Measurements from ENCODE around the gene GRIP2.
"Not testable (repeated sequence)": the region's sequence is repeated elsewhere in the genome, so short reads cannot be mapped to it uniquely, and the experiment has no call there.

The GRIP2 gene

DNA sequence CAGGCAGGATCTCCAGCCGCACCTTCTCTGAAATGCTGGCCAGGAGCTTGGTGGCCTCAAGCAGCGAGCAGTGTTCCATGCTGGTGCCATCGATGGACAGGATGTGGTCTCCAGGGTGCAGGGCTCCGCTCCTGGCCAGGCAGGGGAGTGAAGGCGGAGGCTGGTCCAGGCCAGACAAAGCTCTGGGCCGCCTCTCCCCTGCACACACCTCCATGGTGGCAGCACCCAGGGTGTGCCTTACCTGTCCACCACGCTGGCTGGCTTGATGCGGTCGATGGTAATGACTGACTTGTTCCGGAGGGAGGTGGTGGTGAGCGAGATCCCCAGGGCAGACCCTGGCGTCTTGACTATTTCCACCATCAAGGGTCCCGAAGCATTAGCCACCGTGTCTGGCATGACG lies 20.0 kb downstream of the GRIP2 start:
- DNase-seq (ENCODE audit: low spot score): no peak

DNA sequence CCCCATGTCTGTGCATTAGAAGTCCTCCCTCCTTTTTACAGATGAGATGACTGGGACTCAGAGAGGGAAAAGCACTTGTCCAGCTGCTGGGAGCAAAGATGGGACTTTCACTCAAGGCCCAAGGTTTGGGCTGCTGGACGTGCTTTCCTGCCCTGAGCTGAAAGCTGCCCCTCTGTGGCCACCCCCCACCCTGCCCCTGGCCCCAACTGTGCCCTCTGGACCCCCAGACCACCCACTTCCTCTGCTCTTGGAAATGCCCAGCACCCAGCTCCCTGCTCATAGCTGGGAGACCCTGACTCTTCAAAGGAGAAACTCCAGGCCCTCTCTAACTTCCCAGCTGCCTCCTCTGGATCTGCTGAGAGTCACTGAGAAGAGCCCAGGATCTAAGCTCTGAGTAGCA lies 20.7 kb downstream of the GRIP2 start:
- DNase-seq (ENCODE audit: low spot score): no peak

DNA sequence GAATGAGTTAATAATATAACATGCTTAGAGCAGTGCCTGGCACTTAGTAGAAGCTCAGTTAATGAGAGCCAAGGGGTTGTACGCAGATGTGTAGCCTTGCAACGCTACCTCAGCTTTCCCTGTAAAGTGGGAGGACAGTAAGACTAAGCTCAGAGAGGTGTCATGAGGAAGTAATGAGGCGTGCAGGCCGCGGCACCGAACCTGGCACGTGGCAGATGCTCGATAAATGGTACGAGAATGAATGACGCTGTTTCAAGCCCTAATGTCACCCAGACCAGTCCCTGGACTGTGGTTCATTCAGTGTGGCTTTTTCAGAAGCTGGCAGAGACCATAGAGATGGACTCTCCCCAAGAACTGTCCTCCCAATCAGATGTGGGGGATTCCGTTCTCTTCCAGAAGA lies 21.2 kb downstream of the GRIP2 start:
- DNase-seq (ENCODE audit: low spot score): no peak

DNA sequence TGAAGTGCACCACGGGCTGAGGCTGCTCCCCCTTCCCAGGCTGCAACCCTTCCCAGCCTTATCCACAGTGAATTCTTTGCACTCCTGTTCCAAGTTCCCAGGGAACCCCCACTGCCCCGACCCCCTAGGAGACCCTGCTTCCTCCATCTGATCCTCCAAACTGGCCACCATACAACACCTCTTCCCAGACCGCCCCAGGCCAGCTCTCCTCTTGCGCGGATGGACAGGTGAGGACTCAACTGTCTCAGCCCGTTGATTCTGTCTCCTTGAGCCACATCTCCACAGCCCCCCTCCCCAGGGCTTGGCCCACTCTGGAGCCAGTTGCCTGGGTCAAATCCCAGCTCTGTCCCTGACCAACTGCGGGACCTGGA lies 21.7 kb downstream of the GRIP2 start:
- DNase-seq (ENCODE audit: low spot score): no peak

DNA sequence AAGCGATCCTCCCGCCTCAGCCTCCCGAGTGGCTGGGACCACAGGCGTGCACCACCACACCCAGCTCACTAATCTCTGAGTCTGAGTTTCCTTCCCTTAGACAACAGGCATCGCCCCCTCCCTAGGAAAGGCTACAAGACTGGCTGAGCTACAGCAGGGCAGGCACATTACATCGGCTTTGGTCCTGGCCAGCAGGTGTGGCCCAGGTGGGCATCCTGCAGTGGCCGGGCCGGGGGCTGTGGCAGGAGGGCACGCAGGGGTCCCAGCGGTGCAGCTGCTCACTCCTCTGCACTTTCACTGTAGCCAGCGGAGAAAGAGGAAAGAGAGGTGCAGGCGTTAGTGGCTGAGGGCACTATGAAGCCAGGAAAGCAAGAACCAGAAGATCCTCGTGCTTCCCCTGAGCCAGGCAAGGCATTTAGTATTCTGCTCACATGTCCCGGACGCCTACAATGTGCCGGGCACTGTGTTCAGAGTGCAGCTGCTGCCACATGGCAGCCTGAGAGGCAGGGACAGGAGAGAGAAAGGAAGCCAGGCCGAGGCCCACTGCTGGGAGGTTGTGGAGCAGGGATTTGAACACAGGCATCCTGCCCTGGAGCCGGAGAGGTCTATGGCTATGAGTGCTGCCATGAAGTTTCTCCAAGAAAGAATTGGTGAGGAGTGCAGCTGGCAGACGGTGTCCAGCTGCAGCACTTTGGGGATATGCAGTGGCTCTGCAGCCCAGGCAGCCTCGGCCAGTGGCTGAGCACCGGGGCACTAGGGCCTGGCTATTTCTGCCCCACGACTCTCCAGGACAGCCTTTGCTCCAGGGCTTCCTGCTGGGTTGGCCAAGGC lies 22.3 kb downstream of the GRIP2 start:
- DNase-seq (ENCODE audit: low spot score): no peak

DNA sequence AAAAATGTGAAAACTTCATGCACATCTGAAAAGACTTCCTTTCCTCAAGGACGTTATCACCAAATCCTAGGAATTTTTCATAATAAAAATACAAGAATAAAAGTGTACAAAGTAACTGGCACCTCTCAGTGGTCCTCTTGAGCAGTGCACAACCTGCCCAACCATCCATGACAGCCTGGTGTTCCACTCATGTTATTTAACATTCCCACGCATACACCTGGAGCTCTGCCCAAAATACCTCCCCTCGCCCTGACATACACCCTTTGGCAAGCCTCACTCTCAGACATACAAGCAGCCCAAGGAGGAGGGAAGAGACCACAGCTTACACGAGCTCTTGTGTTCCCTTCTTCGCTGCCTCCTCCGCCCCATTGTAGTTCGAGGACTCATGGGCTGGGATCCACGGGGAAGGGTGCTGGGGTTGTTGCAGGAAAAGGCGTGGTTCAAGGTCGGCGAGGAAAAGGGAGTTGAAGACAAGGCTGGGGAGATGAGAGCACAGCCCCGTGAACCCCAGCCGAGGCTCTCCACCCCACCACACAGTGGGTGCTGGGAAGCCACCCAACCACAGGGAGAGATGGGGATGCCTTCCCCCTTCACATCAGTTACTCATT lies 23.3 kb downstream of the GRIP2 start:
- no peak for DNase-seq (ENCODE audit: low spot score)

DNA sequence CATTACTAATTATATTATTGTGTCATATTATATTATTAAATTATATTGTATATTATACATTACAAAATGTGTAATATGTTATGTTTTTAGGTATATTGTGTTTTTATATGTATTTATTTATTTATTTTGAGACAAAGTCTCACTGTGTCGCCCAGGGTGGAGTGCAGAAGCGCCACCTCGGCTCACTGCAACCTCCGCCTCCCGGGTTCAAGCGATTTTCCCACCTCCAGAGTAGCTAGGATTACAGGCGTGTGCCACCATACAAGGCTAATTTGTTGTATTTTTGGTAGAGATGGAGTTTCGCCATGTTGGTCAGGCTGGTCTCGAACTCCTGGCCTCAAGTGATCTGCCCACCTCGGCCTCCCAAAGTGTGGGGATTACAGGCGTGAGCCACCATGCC lies 24.6 kb downstream of the GRIP2 start:
- DNase-seq (ENCODE audit: low spot score): not testable (repeated sequence)

DNA sequence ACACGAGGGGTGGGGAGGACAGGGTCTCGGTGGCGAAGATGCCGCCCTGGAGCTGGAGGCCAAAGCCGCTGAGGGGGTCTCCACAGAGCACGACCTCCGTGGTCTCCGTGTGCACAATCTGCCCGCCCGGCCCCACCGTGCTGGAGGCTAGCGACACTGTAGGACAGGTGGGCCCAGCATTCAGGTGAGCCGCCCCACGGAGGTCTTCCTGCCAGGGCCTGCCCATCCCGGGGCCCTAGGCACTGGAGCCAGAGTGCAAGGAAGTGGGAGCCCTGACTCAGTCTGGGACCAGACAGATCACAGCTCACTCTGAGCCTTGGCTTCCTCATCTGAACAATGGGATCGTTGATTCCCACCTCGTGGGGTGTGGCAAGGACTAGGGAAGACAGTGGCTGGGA lies 25.8 kb downstream of the GRIP2 start:
- no peak for DNase-seq (ENCODE audit: low spot score)

DNA sequence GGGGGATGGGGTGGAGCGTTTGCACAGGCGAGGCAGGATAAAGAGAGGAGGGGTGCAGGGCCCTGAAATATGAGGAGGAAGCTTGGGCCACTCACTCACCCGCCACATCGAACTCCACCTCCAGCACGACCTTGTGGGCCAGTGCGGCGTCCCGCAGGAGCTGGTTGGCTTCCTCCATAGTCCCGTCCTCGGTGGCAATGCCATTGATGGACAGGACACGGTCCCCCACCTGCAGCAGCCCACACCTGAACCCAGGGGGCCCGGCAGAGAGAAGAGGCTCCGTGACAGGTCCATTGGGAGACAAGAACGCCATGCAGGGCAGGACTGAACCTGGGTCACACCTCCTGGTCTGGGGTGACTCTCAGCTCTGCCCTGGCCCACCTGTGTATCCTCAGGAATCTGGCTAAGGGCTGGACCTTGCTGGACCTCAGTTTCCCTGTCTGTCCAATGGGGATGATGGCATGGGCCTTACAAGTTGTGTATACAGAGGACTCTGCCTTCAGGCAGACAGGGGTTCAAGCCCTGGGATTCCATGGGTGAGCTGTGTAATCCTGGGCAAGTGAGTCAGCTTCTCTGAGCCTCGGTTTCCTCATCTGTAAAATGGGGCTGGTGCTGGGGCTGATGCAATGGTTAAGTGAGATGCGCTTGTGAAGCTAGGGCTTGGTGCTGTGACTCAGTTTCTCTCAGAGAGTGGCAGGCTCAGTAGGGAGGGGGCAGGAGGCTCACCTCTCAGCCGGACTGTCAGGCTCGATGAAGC lies 26.4 kb downstream of the GRIP2 start:
- no peak for DNase-seq (ENCODE audit: low spot score)

DNA sequence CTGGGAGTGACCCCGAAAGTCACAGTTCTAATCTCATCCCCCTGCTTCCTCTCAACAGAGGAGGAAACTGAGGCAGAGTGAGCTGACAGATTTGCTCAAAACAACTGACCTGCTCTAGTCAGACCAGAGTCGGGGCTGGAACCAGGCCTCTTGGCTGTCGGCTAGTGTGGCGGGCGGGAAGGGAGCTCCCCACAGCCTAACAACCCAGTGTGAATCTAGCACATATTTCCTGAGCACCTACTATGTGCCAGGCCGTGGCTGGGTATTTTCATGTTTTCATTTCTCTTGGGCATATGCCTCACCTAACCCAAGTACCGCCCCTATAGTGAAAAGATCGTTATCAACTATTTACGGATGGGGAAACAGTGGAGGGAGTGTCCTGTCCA lies 27.2 kb downstream of the GRIP2 start:
- DNase-seq (ENCODE audit: low spot score): no peak

DNA sequence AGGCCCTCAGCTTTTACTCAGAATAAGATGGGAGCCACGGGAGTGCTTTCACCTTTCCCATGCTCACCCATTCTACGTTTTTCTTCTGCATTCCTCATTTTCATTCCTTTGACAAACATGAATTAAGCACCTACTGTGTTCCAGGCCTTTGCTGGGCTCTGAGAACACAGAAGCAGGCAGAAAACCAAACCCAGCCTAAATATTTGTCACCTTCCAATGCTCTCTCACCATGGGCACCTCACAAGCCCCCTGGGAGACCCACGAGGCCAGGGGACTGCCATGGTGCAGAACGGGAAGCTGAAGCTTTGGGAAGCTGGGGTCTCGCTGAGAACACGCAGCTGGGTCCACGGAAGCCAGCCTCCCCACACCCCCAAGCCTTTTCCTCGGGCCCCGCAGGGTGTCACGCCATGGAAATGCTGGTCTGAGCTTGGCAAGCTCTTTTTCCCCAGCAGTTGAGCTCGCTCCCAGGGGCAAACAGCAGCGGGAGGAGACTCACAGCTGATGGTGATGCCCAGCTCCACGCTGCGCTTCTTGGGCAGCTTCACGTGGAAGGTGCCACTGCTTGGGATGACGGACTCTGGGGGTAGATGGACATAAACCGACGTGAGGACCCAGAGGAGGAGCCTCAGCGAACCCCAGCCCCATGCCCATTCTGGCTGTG lies 27.7 kb downstream of the GRIP2 start:
- DNase-seq (ENCODE audit: low spot score): no peak

DNA sequence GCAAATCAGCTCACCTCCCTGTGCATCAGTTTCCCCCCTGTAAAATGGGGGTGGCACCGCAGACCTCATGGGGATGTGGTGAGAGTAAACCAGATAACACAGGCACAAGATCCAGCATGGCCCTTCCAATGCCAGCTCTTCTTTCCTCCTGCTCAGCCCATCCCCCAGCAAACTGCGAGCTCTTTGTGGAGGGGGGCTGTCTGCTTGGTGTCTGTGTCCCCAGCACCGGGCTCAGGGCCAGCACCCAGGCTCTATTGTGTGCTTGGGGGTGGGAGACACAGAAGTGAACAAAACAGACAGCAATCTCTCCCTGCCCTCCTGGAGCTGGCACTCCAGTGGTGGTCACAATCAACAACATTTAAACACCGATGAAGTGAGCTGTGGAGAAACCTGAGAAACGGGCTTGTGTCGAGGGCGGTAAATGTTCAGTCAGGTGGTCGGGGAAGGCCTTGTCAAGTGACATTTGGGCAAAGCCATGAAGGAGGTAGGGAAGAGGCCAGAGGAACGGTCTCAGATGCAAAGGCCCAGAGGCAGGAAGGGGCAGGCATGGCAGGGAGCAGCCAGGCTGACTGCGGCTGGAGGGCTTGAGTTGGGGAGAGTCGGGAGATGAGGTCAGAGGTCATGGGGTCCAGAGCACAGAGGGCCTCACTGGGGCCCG lies 28.4 kb downstream of the GRIP2 start:
- DNase-seq (ENCODE audit: low spot score): no peak

DNA sequence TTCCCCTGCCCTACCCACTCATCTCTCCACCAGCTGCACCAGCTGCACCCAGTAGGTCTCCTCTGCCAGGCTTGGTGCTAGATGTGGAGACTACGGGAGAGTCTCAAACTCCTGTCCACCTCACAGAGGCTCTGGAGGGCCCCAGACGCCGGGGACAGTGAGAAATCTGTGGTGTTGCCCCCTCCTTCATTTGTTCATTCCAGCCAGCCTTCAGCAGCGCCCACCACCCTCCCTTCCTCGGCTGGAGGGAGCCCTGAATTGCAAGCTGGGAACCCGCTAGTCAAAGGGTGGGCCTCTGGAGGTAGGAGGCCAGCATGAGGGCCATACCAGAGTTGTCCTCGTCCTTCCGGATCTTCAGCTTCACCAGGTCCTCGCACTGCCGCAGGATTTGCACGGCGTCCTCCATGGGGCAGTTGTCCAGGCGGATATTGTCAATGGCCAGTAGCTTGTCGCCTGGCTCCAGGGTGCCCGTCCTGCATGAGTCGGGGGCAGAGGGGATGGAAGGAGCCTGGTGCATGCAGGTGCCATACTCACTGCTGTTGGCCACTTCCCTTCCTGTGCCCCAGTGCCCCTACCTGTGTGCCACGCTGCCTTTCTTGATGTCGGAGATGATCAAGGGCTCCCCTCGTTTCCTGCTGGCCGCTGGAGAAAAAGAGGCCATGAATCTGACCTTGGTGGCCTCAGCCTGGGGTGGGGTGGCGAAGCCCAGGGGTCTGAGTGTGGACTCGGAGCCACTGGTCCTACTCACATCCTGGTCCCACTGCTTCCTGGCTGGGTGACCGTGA lies 29.1 kb downstream of the GRIP2 start:
- DNase-seq (ENCODE audit: low spot score): no peak

DNA sequence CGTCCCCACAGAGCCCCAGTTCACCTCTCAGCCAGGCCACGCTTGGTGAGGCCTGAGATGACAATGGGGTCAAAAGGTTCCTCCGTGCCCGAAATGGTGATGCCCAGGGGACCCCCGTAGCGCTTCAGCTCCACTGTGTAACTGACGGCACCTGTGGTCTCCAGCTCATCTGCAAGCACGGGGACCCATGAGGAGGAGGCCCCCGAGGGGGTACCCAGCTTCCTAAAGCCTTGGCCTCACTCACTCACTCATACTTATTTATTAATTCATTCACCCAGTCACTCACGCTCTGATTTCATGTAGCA lies 30.4 kb downstream of the GRIP2 start:
- no peak for DNase-seq (ENCODE audit: low spot score)

DNA sequence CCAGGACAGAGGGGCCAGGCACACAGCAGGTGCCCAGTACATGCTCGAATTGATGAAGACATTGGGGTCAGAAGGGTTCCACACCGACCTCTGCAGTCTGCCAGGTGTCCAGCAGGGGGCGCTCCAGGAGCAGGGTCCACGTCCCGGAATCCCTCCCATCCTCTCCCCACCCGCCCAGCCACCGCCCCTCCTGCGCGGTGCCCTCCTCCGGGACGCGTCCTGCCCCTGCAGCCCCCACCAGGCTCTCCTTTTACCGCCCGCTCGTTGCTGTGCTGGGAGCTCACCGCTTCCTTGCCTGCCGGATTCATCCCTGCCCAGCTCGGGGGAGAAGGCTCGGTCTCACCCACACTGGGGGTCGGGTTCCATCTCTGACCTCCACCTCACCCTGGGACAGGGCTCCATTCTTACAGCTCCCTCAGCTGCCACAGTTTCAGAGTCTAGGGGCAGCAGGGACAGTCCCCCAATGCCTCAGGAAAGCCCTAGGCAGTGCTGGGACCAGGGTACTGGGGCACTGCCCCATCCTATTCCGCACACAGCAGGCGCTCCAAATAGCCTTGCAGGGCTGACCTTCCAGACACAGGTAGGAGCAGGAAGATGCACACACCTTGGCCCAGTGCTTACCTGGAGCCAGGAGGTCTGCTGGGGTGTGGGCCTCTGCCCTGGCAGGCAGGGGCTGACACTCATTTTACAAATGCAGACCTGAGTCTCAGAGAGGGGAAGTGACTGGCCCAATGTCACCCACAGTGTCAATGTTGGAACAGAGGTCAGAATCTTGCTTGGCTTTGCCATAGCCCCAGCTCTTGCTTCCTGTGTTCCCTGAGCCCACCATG lies 31.0 kb downstream of the GRIP2 start:
- peak; percentile 68 for DNase-seq (ENCODE audit: low spot score)

DNA sequence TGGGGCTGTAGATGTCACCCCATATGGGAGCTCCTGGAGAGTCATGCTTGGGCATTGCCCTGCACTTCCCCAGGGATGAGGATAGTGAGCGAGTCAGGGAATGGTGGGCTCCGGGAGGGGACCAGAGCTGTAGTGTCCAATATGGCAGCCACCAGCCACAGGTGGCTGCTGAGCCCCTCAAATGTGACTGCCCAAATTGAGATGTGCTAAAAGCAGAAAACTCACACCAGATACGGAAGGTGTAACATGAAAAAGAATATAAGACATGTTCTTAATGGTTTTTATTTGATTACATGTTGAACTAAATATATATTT lies 31.7 kb downstream of the GRIP2 start:
- DNase-seq (ENCODE audit: low spot score): no peak

DNA sequence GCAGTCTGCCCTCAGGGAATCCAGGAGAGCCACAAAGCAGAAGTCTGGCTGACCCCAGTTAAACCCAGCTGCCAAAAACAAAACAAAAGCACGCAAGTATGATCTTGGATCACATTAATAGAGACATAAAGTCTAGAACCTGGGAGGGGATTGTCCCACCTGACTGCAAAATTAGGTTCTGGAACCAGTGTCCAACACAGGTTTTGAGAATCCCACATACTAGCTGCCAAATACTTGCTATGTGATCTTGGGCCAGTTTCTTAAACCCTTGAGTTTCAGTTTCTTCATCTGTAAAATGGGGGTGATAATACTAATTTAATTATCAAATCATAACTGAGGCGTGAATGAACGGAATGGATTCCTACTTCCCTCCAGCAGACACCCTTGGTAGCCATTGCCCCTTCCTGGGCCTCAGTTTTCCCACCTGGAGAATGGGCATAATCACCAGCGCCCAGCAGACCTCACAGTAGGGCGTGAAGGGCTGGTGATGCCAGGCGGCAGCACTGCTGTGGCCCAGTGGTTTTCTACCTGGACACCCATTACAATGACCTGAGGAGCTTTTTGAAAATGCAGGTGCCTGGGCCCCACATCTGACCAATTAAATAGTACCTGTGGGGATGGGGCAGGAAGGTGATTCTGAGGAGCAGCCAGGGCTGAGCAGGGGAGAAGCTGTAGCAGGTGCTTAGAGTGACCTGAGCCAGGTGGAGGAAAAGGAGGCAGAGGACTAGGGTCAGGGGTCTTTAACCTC lies 32.2 kb downstream of the GRIP2 start:
- DNase-seq (ENCODE audit: low spot score): no peak

DNA sequence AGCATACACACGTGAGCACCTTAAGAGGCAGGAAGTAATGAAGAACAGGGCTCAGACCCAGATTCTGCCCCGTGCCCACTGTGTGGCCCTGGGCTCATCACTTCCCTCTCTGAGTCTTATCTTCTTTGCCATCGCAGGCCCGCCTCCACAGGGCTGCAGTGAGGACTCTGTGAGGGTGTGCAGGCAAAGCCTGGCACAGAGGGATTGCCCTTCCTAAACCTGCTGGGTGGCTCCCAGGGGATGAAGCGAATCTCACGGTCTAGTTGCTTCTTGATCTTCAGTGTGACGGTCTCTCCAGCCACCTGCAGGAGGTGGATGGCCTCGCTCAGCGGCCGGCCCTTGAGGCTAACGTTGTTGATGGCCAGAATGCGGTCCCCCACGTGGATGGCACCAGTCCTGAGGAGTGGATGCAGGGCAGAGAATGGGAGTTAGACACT lies 32.8 kb downstream of the GRIP2 start:
- no peak for DNase-seq (ENCODE audit: low spot score)

DNA sequence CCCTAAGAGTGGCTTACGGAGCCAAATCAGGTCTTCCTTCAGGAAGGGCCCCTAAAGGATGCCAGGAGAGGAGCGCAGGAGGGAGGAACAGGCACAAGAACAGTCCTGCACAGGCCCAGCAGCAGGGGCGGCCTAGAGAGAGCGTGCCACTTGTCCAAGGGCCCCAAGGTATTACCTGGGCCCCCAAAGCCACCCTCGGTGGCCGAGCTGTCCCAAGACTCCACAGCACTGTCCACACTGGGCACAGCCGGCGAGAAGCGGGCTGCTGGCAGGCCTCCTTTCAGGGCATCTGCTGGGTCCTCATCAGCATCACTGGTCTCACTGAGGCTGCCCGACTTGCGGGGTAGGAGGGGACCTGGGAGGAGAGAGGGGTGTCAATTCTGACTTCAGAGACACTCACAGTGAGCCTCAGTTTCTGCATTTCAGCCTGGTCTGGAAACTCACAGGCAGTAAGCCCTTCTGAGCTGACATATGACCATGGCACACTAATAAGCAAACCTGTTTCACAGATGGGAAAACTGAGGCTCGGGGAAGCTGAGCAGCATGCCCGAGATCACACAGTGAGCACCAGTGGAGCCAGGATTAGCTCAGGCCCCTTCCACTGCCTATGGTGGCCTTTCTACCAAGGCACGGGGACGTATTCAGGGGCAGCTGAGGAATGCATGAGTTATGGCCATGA lies 33.4 kb downstream of the GRIP2 start:
- DNase-seq (ENCODE audit: low spot score): no peak

Data from NAMALWA (cell line).